PC-3 (cell line): Measurements from ENCODE around the gene EBF4. TPM values are rescaled to one million over a fixed set of nuclear protein-coding genes. Genes with fewer than 3 reads are reported as not detected.

ENCODE experiments used
- ATAC-seq: fragments of 200-7000 bp; cut with Tn5 transposase; 2 replicates; pipeline ENCODE4 v1.9.1; 2020; ENCODE audit warnings: mild to moderate bottlenecking, moderate library complexity
- BruUV-seq: library from RNA; stranded (reverse); fragments of 400-500 nt; replicated peaks from 2 replicates; lab custom pipeline; 2021; lab: Mats Ljungman, UMichigan
- CTCF ChIA-PET: fragments of 300-600 bp; sonication (Branson Sonifier 250); formaldehyde crosslinking; loops from one replicate; lab custom pipeline; 2022; ENCODE audit warnings: antibody characterized with exemption; lab: Charles Lee
- POLR2A ChIA-PET: fragments of 300-600 bp; sonication (Branson Sonifier 250); formaldehyde crosslinking; loops from one replicate; lab custom pipeline; 2022; ENCODE audit warnings: antibody characterized with exemption; ENCODE audit not compliant: unreplicated experiment; lab: Charles Lee
- DNase-seq: peaks from one replicate; pipeline ENCODE4 v3.0.0-alpha.2; 2015
- H2AFZ ChIP-seq: fragments of 300-600 bp; sonication (generic); 2 replicates; pipeline ENCODE4 v1.6.0; 2016; ENCODE audit warnings: antibody characterized with exemption, low read length
- H3F3A ChIP-seq: fragments of 300-600 bp; sonication (generic); one replicate; pipeline ENCODE4 v1.6.0; 2017; ENCODE audit warnings: antibody characterized with exemption, low read length, control low read depth, mild to moderate bottlenecking; ENCODE audit not compliant: unreplicated experiment
- H3K27ac ChIP-seq: fragments of 300-600 bp; sonication (generic); 2 replicates; pipeline ENCODE4 v1.5.1; 2016; ENCODE audit warnings: mild to moderate bottlenecking, low read length
- H3K27me3 ChIP-seq: fragments of 300-600 bp; sonication (generic); 2 replicates; pipeline ENCODE4 v1.6.1; 2016; ENCODE audit warnings: low read length, mixed read lengths
- H3K36me3 ChIP-seq: fragments of 300-600 bp; sonication (generic); 2 replicates; pipeline ENCODE4 v1.6.1; 2016; ENCODE audit warnings: low read depth, mixed run types, low read length, mixed read lengths
- H3K4me1 ChIP-seq: fragments of 300-600 bp; sonication (generic); 2 replicates; pipeline ENCODE4 v1.5.1; 2016; ENCODE audit warnings: low read length; ENCODE audit not compliant: insufficient read depth
- H3K4me2 ChIP-seq: fragments of 300-600 bp; sonication (generic); 2 replicates; pipeline ENCODE4 v1.6.0; 2016; ENCODE audit warnings: low read length
- H3K4me3 ChIP-seq: fragments of 300-600 bp; sonication (generic); 2 replicates; pipeline ENCODE4 v1.5.1; 2016; ENCODE audit warnings: mild to moderate bottlenecking, low read length, mixed read lengths
- H3K79me2 ChIP-seq: fragments of 300-600 bp; sonication (generic); 2 replicates; pipeline ENCODE4 v1.6.1; 2017; ENCODE audit warnings: low read length, mixed read lengths
- H3K9ac ChIP-seq: fragments of 300-600 bp; sonication (generic); 2 replicates; pipeline ENCODE4 v1.6.0; 2016; ENCODE audit warnings: mild to moderate bottlenecking, low read length
- H3K9me2 ChIP-seq: fragments of 300-600 bp; sonication (generic); replicated peaks from 2 replicates; pipeline ENCODE4 v1.6.1; 2016; ENCODE audit warnings: mixed run types, low read length, mixed read lengths
- H3K9me3 ChIP-seq: fragments of 300-600 bp; sonication (generic); 2 replicates; pipeline ENCODE4 v1.6.1; 2016; ENCODE audit warnings: low read length, mixed read lengths
- H4K20me1 ChIP-seq: fragments of 300-600 bp; sonication (generic); 2 replicates; pipeline ENCODE4 v1.6.1; 2016; ENCODE audit warnings: low read length, mixed read lengths
- EZH2 ChIP-seq: fragments of 300-600 bp; sonication (generic); IDR thresholded peaks from one replicate; pipeline ENCODE4 v1.6.1; 2017; ENCODE audit warnings: antibody characterized with exemption, mild to moderate bottlenecking, low read length; ENCODE audit not compliant: unreplicated experiment
- EZH2phosphoT487 ChIP-seq: fragments of 300-600 bp; sonication (generic); IDR thresholded peaks from 2 replicates; pipeline ENCODE4 v1.6.1; 2018; ENCODE audit warnings: mild to moderate bottlenecking, antibody characterized with exemption, low read length, borderline replicate concordance
- intact Hi-C: fragments of 100-400 bp; cut with micrococcal nuclease; formaldehyde crosslinking; loops from 2 replicates; pipeline ENCODE4 v1.9.0; 2023
- total RNA-seq: library from RNA; depleted of rRNA; stranded (reverse); fragments of >200 nt; gene quantifications from 2 replicates; pipeline ENCODE4 v1.2.3, GENCODE V29; 2014
- TF ChIP-seq, protein P1 (sequence below): fragments of 300-600 bp; sonication (generic); conservative IDR thresholded peaks from 2 replicates; pipeline ENCODE4 v1.5.1; 2017; ENCODE audit warnings: antibody characterized with exemption, low read depth, mild to moderate bottlenecking, low read length

The EBF4 gene
- total RNA-seq, 1 experiment from 2014 or later, result 1.8 TPM

DNA sequence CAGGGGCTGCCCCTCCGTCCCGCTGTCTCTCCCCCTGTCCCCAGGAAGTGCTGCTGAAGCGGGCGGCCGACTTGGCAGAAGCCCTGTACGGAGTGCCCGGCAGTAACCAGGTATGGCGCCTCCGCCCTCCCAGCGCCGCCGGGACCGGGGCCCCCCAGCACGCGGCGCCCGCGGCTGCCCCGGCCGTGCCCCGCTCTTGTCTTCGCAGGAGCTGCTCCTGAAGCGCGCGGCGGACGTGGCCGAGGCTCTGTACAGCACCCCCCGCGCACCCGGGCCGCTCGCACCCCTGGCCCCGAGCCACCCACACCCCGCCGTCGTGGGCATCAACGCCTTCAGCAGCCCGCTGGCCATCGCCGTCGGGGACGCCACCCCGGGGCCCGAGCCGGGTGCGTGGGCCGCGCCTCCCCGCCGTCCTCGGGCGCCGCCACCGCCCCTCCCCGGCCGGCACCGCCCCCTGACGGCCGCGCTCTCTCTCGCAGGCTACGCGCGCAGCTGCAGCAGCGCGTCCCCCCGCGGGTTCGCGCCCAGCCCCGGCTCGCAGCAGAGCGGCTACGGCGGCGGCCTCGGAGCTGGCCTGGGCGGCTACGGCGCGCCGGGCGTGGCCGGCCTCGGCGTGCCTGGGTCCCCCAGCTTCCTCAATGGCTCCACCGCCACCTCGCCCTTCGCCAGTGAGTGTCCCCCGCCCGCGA, 59.4 kb downstream of the EBF4 start:
- ChIA-PET POLR2A (no interaction called here), CTCF (no interaction called here)
- H3K4me1 ChIP-seq, result peaks cover 21% of the 10 kb centered on the region
- no TSS peak for BruUV-seq
- H3K27me3 ChIP-seq, result no peaks in the 10 kb centered on the region
- H3K79me2 ChIP-seq, result no peaks in the 10 kb centered on the region
- no peaks in the 10 kb centered on the region for H4K20me1 ChIP-seq
- H3K9ac ChIP-seq, result no peak overlapping the region; the same call in 1 of the 2 replicates
- TF ChIP-seq, protein P1, sequence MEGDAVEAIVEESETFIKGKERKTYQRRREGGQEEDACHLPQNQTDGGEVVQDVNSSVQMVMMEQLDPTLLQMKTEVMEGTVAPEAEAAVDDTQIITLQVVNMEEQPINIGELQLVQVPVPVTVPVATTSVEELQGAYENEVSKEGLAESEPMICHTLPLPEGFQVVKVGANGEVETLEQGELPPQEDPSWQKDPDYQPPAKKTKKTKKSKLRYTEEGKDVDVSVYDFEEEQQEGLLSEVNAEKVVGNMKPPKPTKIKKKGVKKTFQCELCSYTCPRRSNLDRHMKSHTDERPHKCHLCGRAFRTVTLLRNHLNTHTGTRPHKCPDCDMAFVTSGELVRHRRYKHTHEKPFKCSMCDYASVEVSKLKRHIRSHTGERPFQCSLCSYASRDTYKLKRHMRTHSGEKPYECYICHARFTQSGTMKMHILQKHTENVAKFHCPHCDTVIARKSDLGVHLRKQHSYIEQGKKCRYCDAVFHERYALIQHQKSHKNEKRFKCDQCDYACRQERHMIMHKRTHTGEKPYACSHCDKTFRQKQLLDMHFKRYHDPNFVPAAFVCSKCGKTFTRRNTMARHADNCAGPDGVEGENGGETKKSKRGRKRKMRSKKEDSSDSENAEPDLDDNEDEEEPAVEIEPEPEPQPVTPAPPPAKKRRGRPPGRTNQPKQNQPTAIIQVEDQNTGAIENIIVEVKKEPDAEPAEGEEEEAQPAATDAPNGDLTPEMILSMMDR, result no peak
- TF ChIP-seq EZH2phosphoT487, result no peak
- no peak for TF ChIP-seq EZH2
- peak overlapping the region; percentile 72 for H3K4me3 ChIP-seq
- ATAC-seq (peak; percentile 42), DNase-seq (peak; percentile 43)
- H3K9me3 ChIP-seq, result no peaks in the 10 kb centered on the region
- intact Hi-C loops, result no loop called here
- no peaks in the 10 kb centered on the region for H3F3A ChIP-seq
- no peak overlapping the region for H3K27ac ChIP-seq
- H3K36me3 ChIP-seq, result no peaks in the 10 kb centered on the region
- peak overlapping the region; percentile 92 for H3K4me2 ChIP-seq
- peak overlapping the region; percentile 95 for H2AFZ ChIP-seq
- H3K9me2 ChIP-seq, result no peaks in the 10 kb centered on the region

GRCh38 chr20:2752567-2753460, 60.2 kb downstream of the EBF4 start:
- H3K9ac ChIP-seq, result no peak overlapping the region; the same call in 1 of the 2 replicates
- ChIA-PET CTCF (interaction anchor here (0.6 to 1.2 kb wide), 3 partner anchors 39 to 248 kb away, joined by 3 read pairs; no protein-coding TSS in a partner anchor), POLR2A (no interaction called here)
- no peaks in the 10 kb centered on the region for H3K79me2 ChIP-seq
- peak overlapping the region; percentile 92 for H3K4me2 ChIP-seq
- intact Hi-C loops, result no loop called here
- ATAC-seq, result no peak
- H3F3A ChIP-seq, result no peaks in the 10 kb centered on the region
- peaks cover 21% of the 10 kb centered on the region for H3K4me1 ChIP-seq
- peak overlapping the region; percentile 72 for H3K4me3 ChIP-seq
- TF ChIP-seq, protein P1, result peak; percentile 93
- no peak for TF ChIP-seq EZH2
- no peak for TF ChIP-seq EZH2phosphoT487
- H3K27me3 ChIP-seq, result no peaks in the 10 kb centered on the region
- peak overlapping the region; percentile 95 for H2AFZ ChIP-seq
- no peaks in the 10 kb centered on the region for H3K9me3 ChIP-seq
- no peaks in the 10 kb centered on the region for H3K9me2 ChIP-seq
- H3K36me3 ChIP-seq, result no peaks in the 10 kb centered on the region
- H4K20me1 ChIP-seq, result no peaks in the 10 kb centered on the region
- H3K27ac ChIP-seq, result no peak overlapping the region
- peak; percentile 50 for DNase-seq
- no TSS peak for BruUV-seq
